ENCODE results near the gene RCN2. TPM values are rescaled to one million over a fixed set of nuclear protein-coding genes. Genes with fewer than 3 reads are reported as not detected.

Gene RCN2
- total and polyA plus RNA-seq, 2 experiments from 2014 or later, result 170 to 327 TPM

DNA sequence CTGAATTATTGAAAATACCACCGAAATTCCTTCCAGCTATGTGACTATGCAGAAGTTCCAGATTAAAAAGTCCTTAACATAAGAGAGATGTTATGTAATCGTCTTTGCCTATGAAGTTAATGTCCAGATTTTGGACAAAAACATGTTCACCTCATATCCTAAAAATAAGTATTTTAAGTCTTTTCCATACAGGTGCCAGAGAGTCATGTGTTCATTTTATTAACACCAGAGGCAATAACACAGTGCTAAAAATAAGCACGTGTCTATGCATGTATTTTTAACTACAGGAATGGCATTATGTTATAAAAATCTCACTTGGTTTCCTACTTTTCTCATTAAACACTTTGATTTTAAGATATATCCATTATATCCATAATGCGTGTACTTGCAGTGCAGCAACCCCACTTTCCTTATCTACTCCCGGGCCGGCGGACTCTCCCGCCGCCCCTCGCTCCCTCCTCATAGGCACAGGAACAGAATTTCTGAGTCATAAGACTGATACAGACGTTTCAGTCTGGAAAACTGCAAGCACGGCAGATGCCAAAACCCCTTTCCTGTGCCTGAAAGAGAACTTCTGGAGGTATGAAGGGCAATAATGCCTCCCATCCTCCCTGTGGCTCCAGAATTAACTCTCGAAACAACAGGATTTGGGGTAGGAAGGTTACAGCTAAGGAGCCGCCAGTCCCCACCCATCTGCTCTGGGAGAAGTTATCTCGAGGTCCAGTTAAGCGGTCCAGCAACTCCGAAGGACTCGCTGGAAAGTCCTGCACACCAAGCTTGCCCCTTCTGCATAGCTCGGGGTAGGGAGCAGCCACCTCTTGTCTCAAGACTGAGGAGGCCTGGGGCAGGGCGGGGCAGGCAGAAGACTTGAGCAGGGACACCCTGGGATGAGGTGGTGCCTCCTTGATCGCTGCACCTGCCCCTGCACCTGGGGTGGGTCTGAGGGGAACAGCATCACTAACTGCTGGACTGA lies 41.1 kb downstream of the RCN2 start (continued):
- TF ChIP-seq, protein P1, sequence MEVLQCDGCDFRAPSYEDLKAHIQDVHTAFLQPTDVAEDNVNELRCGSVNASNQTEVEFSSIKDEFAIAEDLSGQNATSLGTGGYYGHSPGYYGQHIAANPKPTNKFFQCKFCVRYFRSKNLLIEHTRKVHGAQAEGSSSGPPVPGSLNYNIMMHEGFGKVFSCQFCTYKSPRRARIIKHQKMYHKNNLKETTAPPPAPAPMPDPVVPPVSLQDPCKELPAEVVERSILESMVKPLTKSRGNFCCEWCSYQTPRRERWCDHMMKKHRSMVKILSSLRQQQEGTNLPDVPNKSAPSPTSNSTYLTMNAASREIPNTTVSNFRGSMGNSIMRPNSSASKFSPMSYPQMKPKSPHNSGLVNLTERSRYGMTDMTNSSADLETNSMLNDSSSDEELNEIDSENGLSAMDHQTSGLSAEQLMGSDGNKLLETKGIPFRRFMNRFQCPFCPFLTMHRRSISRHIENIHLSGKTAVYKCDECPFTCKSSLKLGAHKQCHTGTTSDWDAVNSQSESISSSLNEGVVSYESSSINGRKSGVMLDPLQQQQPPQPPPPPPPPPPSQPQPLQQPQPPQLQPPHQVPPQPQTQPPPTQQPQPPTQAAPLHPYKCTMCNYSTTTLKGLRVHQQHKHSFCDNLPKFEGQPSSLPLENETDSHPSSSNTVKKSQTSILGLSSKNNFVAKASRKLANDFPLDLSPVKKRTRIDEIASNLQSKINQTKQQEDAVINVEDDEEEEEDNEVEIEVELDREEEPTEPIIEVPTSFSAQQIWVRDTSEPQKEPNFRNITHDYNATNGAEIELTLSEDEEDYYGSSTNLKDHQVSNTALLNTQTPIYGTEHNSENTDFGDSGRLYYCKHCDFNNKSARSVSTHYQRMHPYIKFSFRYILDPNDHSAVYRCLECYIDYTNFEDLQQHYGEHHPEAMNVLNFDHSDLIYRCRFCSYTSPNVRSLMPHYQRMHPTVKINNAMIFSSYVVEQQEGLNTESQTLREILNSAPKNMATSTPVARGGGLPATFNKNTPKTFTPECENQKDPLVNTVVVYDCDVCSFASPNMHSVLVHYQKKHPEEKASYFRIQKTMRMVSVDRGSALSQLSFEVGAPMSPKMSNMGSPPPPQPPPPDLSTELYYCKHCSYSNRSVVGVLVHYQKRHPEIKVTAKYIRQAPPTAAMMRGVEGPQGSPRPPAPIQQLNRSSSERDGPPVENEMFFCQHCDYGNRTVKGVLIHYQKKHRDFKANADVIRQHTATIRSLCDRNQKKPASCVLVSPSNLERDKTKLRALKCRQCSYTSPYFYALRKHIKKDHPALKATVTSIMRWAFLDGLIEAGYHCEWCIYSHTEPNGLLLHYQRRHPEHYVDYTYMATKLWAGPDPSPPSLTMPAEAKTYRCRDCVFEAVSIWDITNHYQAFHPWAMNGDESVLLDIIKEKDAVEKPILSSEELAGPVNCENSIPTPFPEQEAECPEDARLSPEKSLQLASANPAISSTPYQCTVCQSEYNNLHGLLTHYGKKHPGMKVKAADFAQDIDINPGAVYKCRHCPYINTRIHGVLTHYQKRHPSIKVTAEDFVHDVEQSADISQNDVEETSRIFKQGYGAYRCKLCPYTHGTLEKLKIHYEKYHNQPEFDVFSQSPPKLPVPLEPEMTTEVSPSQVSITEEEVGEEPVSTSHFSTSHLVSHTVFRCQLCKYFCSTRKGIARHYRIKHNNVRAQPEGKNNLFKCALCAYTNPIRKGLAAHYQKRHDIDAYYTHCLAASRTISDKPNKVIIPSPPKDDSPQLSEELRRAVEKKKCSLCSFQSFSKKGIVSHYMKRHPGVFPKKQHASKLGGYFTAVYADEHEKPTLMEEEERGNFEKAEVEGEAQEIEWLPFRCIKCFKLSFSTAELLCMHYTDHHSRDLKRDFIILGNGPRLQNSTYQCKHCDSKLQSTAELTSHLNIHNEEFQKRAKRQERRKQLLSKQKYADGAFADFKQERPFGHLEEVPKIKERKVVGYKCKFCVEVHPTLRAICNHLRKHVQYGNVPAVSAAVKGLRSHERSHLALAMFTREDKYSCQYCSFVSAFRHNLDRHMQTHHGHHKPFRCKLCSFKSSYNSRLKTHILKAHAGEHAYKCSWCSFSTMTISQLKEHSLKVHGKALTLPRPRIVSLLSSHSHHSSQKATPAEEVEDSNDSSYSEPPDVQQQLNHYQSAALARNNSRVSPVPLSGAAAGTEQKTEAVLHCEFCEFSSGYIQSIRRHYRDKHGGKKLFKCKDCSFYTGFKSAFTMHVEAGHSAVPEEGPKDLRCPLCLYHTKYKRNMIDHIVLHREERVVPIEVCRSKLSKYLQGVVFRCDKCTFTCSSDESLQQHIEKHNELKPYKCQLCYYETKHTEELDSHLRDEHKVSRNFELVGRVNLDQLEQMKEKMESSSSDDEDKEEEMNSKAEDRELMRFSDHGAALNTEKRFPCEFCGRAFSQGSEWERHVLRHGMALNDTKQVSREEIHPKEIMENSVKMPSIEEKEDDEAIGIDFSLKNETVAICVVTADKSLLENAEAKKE (CRISPR knock-in tag; IDR thresholded peaks at IDR 0.05), result no peak
- TF ChIP-seq EZH2 (IDR thresholded peaks at IDR 0.05; ENCODE audit: low read depth, unreplicated experiment), result no peak

DNA sequence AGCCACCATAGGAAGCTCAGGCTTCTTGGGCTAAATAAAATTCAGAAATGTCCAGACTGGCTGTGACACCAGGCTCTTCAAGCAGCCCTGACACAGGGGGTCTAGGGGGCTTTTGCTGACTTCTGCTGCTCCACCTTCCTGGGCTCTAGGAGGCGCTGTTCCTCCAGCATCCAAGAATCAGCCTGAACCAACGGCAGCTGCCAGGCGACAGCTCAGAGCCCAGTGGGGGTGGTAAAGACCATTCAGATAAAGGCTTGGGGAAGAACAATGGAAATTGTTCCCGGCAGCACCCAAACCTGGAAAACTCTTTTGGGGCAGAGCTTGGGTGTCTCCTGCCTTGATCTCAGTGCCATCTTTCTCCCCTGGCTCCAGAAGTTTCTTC lies 41.8 kb downstream of the RCN2 start:
- Histone ChIP-seq H3K9me2 (ENCODE audit: insufficient read depth) (peaks cover 6% of the 10 kb centered on the region; the same call in 1 of the 2 replicates), H3K4me2 (0 out of 2 replicates have a peak overlapping the region, but pooled peaks have one; percentile 49), H3K27me3 (ENCODE audit: insufficient read depth) (no peaks in the 10 kb centered on the region), H3K79me2 (replicated peaks; ENCODE audit: insufficient read depth) (no peaks in the 10 kb centered on the region), H2AFZ (peak overlapping the region; percentile 94), H3K27ac (ENCODE audit: low read depth) (no peak overlapping the region), H3F3A (replicated peaks; ENCODE audit: low read depth) (no peaks in the 10 kb centered on the region), H3K4me3 (no peak overlapping the region), H3K4me1 (ENCODE audit: insufficient read depth) (peaks cover 4% of the 10 kb centered on the region; the same call in 1 of the 2 replicates), H4K20me1 (replicated peaks; ENCODE audit: insufficient read depth) (no peaks in the 10 kb centered on the region), H3K36me3 (ENCODE audit: insufficient read depth) (no peaks in the 10 kb centered on the region)
- Mint-ChIP-seq H3K9me3 (no peaks in the 10 kb centered on the region), H3K27me3 (ENCODE audit: insufficient read depth, low read depth, poor library complexity) (no peaks in the 10 kb centered on the region), H3K4me1 (peaks cover 5% of the 10 kb centered on the region), H3K4me3 (no peak overlapping the region), H3K36me3 (ENCODE audit: low read depth) (no peaks in the 10 kb centered on the region; the same call in 2 of the 3 replicates), H3K27ac (no peak overlapping the region)
- peak; percentile 92 for DNase-seq (ENCODE audit: low spot score)
- peak; percentile 97 for ATAC-seq
- TF ChIP-seq, protein P2, sequence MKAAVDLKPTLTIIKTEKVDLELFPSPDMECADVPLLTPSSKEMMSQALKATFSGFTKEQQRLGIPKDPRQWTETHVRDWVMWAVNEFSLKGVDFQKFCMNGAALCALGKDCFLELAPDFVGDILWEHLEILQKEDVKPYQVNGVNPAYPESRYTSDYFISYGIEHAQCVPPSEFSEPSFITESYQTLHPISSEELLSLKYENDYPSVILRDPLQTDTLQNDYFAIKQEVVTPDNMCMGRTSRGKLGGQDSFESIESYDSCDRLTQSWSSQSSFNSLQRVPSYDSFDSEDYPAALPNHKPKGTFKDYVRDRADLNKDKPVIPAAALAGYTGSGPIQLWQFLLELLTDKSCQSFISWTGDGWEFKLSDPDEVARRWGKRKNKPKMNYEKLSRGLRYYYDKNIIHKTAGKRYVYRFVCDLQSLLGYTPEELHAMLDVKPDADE (IDR thresholded peaks at IDR 0.05), result no peak
- TF ChIP-seq, protein P3, sequence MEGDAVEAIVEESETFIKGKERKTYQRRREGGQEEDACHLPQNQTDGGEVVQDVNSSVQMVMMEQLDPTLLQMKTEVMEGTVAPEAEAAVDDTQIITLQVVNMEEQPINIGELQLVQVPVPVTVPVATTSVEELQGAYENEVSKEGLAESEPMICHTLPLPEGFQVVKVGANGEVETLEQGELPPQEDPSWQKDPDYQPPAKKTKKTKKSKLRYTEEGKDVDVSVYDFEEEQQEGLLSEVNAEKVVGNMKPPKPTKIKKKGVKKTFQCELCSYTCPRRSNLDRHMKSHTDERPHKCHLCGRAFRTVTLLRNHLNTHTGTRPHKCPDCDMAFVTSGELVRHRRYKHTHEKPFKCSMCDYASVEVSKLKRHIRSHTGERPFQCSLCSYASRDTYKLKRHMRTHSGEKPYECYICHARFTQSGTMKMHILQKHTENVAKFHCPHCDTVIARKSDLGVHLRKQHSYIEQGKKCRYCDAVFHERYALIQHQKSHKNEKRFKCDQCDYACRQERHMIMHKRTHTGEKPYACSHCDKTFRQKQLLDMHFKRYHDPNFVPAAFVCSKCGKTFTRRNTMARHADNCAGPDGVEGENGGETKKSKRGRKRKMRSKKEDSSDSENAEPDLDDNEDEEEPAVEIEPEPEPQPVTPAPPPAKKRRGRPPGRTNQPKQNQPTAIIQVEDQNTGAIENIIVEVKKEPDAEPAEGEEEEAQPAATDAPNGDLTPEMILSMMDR (conservative IDR thresholded peaks at IDR 0.05; ENCODE audit: low read depth in 2 of 2), result peak; percentile 84 to 90
- TF ChIP-seq NANOG (IDR thresholded peaks at IDR 0.05; ENCODE audit: borderline replicate concordance), result no peak
- no peak for TF ChIP-seq EZH2phosphoT487 (IDR thresholded peaks at IDR 0.05; ENCODE audit: unreplicated experiment)
- no peak for TF ChIP-seq STAT1 (IDR thresholded peaks at IDR 0.05; ENCODE audit: unreplicated experiment)
